Body of pancreas (tissue), 4 donors: ENCODE data around the gene RABGAP1.

Source experiments
- POLR2A ChIP-seq, 3 donors: fragments of 450-650 bp; IDR thresholded peaks; one replicate each; pipeline ENCODE4 v1.6.1; 2016; ENCODE audit warnings: antibody characterized with exemption in 3 of 3, mild to moderate bottlenecking in 2 of 3
- TF ChIP-seq, protein P1 (sequence below), 7 experiments: fragments of 450-650 bp in 4 of 7; fragments of 200-600 bp in 3 of 7; sonication (generic) in 3 of 7; IDR thresholded peaks; one replicate each; pipeline ENCODE4 v1.5.1; 2016 to 2019; ENCODE audit warnings: antibody characterized with exemption in 7 of 7

DNA sequence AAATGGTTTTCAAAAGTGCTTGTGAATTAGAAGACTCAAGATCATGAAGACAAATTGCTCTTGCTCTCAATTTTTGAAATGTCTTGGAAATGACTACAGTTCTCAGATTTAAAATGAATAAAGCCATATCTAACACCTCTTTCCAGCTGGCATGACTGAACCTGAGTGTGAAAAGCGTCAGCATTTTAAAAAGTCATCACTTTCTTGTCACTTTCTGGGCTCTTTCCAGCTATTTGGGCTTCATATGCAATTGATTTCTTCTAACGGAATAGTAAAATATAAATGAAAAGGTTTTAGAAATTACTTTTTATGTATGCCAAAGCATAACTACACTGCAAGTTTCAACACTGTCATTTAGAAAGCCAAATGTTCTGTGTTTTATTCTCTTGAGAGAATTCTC, 95.0 kb downstream of the RABGAP1 start:
- TF ChIP-seq, protein P1, sequence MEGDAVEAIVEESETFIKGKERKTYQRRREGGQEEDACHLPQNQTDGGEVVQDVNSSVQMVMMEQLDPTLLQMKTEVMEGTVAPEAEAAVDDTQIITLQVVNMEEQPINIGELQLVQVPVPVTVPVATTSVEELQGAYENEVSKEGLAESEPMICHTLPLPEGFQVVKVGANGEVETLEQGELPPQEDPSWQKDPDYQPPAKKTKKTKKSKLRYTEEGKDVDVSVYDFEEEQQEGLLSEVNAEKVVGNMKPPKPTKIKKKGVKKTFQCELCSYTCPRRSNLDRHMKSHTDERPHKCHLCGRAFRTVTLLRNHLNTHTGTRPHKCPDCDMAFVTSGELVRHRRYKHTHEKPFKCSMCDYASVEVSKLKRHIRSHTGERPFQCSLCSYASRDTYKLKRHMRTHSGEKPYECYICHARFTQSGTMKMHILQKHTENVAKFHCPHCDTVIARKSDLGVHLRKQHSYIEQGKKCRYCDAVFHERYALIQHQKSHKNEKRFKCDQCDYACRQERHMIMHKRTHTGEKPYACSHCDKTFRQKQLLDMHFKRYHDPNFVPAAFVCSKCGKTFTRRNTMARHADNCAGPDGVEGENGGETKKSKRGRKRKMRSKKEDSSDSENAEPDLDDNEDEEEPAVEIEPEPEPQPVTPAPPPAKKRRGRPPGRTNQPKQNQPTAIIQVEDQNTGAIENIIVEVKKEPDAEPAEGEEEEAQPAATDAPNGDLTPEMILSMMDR (IDR thresholded peaks at IDR 0.05): no peak
- no peak for TF ChIP-seq POLR2A (IDR thresholded peaks at IDR 0.05)
